Esophagus mucosa (tissue), 1 donor: Measurements from ENCODE around the gene BICD2. TPM values are rescaled to one million over a fixed set of nuclear protein-coding genes. Genes with fewer than 3 reads are reported as not detected.

ENCODE experiments used
- ATAC-seq: fragments of 200-7000 bp; cut with Tn5 transposase; one replicate; pipeline ENCODE4 v1.9.1; 2020
- total RNA-seq: library from RNA; stranded (reverse); gene quantifications from one replicate; pipeline ENCODE4 v1.2.4, GENCODE V29; 2023
- donor health status: DM: yes; HTN: yes; CAD: no.

Gene BICD2
- total RNA-seq, 1 donor from 2014 or later = 63.7 TPM

DNA sequence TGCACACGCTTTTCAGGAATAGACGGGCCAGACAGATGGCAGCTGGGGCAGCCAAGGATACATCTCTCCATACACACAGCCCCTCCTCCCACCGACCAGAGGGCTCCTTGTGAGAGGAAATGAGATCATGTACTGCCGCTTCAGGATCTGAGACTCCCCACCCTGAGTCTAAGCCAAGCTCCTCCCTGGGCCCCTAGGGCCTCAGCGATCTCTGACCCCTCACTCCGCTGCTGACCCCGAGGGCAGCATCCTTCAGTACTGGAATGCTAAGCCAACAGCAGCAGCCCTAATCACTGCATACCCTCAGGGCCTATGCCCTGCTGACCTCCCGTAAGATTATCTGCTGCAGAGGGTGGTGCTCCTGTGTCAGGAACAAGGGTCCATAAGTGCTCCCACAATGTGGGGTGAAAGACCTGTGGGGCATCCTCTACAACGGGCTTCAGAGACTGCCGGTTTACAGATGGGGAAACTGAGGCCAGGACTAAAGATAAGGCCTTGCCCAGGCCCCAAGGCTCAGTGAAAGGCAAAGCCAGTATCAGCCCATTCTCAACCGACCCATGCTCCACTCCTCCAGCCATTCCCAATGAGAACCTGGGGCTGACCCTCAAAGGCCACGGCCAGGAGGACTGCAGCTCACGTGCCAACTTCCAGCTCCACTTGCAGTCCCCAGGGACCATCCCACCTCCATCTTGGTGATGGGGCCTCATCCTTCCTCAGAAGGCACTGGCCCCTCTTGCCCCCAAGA is 37.5 kb downstream of the BICD2 start:
- ATAC-seq = no peak

DNA sequence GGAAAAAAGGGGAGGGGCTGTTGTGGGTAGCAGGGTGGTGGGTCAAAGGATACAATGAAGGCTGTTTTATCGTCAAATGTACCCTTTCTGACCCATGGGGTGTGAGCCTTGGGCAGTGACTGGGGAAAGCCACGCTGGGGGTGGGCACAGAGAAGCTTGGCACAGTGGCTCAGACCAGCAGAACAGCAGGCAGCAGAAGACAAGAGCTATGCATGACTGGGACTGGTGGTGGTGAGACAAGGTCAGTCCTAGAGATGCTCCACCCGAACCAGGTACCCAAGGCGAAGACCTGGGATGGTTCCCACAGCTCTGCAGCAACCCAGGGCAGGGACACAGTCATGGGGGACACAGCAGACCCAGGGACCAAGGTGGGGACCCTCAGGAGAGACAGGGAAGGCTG is 38.3 kb downstream of the BICD2 start:
- ATAC-seq = no peak

DNA sequence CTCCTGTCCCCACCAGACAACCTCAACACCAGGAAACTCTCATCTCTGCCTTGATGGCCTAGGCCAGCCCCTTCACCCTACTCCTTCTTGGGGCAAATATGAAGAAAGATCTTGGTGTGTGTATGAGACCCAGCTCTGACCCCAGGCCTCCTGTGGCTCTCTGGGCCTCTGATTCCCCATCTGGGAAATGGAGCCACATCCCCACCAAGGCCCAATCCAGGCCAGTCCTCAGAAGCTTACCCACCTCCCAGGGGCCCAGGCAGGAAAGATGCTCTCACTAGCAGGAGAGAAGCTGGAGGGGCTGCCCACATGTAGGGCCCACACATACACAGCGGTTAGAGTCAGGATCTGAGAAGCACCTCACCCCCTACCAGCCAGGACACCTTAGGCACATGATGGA is 38.9 kb downstream of the BICD2 start:
- no peak for ATAC-seq

DNA sequence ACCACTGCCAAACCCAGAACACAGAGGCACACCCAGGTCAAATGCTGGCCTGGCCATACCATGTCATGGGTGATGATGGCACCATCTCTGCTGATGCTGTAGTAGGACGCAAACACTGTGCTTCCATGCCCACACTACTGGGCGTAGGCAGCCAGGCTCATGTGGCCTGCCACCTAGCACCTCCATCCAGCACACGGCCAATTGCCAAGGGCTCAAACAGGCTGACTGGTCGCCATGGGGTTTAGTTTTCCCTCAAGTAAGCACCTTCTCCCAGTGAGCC is 39.4 kb downstream of the BICD2 start:
- ATAC-seq = no peak

DNA sequence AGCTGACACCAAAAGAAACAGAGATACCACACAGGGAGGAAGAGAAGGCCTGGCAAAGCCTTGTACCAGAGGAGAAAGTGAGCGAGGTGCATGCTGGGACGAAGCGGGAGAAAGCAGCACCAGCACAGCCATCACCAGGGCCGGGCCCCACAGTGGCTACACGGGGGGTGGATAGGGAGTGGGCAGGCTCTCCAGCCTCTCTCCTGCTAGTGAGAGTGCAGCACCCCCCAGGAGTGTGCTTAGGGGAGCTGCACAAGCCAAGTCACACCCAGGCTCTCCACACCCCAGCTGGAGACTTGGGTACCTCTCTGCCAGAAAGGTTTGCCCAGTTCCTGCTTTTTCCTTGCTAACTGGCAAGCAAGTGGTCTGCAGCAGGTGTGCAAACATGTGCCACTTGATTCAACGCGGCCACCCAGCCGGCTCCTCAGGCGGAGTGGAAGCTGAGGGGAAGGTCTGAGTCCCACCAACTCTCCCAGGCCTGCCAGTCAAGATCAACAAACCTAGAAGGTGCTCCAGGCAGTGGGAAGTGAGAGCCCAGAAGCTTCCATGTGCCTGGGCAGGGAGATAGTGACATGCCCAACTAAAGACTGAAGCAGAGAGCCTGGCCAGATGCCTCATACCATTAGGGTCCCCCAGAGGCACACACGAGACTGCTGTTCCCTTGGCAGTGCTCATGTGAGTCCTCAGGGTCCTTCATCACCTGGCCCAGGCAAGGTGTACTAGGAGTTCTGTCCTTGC is 39.9 kb downstream of the BICD2 start:
- ATAC-seq = no peak

DNA sequence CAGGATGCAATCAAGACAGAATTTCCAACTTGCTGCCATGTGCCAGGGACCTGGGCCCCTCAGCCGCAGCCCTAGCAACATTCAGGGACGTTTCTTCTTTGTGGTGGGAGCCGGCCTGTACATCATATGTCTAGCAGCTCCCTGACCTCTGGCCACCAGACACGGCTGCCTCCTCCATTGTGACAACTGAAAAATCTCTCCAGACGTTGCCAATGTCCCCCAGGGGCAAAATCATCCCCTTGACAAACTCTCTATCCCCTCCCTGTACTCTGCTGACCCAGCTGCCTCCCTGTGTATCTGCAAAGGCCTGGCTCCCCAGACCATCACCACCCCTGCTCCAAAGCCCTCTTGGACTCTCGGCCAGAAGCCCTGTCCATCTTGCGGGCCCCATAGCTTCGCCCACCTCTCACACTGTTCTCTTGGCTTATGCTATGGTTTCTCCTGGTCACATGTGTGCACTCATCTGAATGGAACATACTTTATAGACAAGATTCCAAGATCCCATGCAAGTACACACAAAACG is 40.8 kb downstream of the BICD2 start:
- ATAC-seq = no peak

DNA sequence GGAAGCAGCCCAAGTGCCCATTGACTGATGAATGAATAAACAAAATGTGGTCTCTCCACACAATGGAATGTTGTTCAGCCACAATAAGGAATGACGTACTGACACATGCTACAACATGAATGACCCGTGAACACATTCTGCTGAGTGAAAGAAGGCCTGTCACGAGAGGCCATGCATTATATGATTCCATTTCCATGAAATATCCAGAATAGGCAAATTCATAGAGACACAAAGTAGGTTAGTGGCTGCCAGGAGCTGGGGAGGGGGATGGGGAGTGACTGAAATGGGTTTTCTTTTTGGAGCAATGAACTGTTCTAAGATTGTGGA is 41.4 kb downstream of the BICD2 start:
- ATAC-seq = peak; percentile 86

DNA sequence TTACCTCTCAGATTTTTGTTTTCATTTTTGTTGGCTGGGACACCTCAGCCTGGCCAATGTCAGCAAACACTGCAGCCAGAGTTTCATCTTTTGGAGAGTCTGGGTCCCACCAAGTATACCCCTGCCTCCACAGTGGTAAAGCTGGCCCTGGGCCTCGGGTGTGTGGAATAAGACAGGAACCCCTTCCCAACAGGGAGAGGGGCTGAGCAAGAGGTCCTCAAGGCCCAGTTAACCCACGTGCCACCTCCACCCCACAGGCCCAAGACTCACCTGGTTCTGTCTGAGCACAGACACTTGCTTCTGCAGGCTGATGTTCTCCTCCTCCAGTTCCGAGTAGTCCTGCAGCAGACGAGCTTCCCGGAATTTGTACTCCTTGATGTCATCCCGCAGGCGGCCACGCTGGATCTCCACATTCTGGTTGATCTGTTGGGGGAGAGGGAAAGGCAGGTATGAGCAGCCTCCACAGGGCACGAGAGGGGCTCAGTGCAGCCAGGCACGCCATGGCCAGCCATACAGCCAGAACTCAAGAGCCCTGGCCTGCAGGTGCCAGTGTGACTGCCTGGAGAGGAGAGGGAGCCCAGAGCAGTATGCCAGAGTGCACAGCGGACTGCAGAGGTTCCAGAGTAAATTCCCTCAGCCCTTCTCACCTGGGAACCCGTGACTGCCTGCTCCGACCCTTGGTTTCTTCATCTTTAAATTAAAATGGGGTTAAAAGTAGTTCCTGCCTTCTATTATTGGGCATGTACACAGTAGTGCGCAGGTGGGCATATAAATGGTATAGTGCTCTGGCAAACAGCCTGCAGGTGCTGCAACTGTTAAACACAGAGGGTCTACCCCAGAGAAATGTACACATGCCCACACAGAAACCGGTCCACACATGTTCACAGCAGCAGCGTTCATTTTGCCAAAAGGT is 42.0 kb downstream of the BICD2 start:
- peak; percentile 8 for ATAC-seq

DNA sequence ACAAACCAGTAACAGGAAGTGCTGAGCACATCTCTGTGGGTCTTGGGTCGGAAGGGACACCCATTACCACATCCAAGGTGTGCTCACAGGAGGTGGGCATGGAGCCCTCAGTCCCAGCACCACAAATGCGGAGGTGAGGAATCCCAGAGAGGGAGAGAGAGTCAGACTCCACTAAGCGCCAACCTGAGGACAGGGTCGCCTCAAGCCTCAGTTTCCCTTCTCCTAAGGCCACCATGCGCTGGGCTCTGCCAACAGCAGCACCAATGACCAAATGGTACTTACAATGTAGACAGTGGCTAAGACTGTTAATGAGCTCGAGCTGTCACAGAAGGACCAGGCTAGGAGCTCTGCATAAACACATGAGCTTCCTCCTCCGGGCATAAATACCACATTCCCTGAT is 43.1 kb downstream of the BICD2 start:
- no peak for ATAC-seq

DNA sequence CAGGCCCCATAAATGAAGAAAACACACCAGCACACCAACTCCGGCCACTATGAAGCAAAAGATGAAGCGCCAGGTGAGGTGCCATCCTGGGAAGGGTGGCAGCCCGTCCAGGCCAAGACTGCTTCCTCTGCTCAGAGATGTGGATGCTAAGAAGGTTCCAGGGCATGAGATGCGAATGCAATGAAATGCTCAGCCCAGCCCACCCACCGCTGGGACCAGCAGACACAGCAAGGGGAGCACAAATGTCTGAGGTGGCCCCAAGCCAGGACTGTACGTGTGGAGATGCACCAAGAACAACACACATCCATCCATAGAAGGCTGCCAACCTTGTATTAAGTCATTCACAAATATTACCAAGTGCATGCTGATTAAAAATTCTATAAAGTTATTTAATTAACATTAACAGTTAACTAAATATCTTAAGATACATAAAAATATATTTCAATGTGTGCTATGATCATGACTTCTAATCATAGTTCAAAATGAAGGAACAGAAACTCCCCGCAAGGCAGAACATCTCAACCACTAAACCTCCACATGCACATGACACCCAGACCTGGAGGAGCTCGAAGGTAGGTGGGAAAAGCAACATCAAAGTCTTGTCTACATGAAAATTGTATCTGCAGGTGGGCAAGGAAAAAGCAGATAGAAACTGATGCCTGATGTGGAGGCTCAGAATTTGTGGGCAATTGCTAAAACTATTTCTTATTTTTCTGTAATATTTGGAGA is 43.7 kb downstream of the BICD2 start:
- ATAC-seq = no peak

DNA sequence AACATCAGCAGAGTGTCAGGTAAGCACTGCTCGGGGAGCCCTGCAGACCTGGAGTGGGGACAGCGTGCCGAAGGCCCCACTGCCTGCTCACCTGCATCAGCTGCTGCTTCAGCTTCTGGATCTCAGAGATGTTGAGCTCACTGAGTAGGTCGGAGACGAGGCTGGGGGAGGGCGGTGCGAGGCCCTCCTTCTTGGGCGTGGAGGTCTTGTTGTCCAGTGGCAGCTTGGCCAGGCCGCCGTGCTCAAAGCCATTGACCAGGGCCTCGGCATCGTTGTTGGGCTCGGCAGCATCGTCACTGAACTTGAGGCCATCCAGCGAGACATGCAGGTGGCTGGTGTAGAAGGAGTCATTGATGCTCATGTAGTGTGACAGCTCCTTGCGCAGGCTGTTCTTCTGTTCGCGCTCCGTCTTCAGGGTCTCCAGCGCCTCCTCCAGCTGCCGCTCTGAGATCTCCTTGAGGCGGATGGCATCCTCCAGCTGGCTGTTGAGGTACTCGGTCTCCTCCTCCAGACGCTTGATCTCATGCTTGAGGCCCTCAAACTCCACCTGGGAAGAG is 44.3 kb downstream of the BICD2 start:
- no peak for ATAC-seq

DNA sequence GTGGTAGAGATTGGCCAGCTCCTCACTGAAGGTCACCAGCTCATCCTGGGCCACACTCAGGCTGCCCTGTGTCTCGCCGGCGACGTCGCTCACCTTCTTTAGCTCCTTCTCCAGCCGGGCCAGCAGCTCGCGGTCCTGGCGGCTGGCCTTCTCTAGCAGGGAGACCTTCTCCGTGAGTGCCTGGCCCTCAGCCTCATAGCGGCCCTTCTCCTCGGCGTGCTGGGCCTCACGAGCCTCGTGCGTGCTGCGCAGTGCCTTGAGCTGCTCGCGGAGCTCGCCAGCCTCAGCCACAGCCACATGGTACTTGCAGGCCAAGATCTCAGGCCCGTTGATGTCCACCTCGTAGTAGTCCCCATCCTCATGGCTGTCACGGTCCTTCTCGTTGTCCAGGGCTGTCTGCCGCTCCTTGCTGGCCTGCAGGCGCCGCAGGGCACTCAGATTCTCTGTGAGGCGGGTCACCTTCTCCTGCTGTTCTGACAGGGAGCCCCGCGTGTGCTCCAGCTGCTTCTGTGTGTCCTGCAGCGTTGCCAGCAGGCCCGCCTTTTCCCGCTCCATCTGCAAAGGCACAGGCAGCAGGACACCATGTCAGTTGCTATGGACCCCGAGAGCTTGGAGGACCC is 45.5 kb downstream of the BICD2 start:
- ATAC-seq = no peak

DNA sequence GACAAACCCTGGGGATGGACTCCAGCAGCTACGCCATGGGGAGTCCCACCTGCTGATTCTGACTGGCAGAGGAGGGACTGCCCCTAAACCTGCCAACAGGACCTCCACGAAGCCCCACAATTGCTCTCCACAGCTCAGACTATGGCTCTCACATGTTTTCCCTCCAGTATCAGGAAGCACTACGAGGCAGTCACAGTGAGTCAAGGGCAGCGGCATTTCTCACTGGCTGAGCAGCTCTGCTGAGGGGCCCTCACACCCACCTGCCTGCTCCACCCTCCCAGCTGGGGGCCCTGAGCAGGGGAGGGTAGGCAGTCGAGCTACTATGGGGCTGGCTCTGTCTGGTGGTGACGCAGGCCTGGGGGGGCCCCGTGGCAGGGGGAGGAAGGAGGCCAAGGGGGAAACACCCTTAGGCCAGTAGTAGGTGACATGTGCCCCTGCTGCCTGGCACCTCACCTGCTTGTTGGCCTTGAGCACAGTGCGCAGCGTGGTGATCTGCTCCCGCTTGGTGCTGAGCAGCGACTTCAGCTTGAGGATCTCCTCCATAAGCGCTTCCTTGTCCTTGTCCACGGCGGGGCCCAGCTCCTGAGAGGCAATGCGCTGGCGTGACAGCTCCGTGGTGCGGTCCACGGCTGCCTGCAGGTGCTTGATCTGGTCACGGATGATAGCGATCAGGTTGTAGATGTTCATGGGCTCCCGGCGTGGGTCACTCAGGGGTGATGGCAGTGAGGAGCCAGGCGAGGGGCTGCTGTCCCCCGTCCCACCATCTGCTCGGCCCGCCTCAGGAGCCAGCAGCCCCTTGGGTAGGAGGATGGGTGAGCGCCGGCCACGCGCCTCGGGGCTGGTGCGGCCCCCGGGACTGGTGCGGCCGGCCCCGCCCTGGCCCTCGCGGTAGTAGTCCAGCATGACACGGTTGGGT is 46.3 kb downstream of the BICD2 start:
- peak; percentile 1 for ATAC-seq

DNA sequence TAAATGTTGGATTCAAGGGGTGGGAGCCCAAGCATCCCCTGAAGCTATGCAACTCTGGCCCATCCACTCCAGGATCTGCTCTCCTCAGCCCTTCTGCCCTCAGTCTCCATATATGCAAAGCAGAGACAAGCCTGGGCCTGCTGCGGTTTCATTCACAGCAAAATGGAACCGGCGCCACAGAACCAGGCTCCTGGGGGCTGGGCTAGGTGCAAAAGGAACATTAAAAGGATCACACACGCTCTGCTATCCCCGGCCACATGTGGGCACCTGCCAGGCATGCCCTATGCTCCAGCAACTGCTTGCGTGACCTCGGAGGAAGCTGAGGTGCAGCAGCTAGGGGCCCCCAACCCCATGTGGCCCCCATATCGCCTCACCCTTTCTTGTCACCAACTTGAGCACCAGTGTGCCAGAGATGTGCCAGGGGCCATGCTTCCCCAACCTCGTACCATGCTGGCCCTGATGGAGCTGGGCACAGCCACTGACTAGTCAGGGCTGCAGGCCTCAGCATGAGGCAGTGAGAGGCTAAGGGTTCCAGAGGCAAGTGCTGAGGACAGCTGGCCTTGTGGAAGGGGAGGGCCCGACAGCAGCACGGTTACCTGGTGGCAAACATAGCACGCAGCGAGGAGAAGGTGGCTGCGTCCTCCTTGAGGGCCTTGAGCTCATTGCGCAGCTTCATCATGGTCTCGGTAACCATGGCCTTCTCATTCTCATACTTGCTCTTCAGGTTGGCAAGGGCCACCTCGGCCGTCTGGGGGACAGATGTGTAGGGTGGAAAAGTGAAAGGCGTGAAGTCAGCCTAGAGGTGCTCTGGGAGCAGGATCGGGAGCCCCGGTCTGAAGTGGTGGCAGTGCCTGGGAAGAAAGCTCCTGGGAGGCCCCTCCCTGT is 47.2 kb downstream of the BICD2 start:
- ATAC-seq = peak; percentile 20

DNA sequence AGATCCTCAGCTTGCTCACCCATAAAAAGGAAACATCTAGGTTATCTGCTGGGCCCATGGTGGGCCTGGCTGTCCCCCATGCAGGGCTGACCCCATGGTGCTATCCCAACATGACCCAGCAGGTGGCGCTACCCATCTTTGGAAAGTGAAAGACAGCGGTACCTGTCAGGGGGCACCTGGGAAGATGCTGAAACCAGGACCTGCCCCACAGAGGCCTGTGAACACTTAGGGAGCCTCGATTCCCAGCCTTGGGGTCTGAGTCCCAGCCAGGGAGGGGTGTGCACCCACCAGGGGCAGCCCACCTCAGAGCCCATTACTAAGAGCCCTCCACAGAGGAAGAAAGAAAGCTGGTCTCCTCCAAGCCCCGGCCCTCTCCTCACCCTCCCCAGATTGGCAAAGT is 48.1 kb downstream of the BICD2 start:
- peak; percentile 46 for ATAC-seq

DNA sequence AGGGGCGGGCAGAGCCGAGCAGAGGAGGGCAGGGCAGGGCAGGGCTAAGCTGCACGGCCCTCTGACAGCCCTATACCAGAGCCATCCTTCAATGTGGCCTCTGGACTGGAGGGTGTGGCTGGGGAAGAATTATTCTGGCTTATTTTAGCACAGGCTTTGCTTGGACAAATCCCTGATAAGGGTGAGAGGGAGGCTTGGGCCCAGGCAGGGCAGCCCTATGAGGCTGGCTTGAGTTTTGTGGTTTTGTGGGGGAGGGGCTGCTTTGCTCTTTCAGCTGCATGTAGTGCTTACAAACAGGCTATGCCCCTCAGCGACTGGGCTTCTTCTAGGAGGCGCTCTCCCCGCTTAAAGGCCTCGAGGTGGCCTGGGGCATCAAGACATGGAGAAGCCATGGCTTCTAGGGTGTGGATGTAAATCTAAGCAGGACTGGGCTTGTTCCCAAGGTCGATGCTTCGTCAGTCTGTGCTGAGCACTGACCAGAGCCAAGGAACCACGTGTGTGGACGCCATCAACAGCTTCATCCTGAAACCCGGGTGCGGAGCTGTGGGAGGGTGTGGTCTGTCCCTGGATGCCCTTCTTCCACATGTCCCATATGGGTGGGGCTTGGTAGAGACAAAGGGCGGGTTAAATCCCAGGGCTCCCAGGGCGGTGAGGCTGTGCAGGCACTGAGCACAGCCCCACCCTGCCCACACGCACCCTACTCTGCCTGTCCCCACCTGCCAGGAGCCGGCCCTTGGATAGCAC is 49.0 kb downstream of the BICD2 start:
- ATAC-seq = peak; percentile 91

DNA sequence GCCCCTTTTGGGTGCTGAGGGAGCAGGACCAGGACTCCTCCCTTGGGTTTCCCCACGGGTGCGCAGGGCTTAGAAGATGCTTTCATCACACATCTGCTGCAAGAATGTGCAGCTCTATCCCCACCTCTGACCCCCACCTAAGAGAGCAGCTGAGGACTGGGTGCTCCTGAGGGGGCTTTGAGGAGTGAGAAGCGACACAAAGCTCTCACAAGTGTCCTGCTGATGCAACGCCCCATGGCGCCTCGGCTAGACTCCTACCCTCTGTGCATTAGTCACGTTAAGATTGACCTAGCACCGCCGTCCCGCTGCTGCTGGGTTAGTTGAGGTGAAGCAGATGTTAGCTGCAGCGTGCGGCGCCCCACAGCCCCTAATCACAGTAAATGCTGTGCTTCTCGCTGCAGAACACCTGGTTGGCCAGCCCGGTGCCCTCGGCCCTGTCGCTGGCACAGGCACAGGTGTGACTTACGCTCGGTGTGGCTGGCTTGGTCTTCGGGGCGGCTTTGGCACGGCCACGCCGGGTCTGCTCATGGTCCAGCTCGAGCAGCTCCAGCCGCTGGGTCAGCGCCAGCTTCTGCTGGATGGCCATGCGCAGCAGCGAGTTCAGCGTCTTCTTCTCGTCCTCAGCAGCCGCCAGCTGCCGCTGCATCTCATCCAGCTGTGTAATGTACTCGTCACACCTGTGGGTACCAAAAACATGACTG is 49.7 kb downstream of the BICD2 start:
- ATAC-seq = no peak

DNA sequence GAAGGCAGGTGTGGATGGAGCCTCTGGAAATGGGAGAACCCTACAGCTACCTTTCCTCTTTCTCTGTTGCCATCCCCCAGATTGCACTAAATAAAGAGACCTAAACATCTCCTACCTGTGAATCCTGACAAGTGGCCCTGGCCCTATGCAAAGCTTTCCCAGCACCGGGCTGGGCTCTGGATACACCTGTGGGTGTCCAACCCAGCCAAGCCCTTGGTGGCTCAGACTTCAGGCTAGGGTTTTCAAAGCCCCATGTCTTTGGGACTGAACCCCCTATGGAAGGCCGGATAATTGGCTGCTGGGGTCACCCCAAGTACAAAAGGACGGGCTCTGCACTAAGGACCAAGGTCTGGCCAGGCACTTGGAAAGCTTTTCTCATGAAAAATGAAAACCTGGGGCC is 50.6 kb downstream of the BICD2 start:
- no peak for ATAC-seq
